Hepatic stellate cell (primary cell): ENCODE results near the gene MTCL1.

Source experiments
- DNase-seq: peaks from one replicate; pipeline ENCODE4 v3.0.0; 2011; ENCODE audit warnings: low spot score

The MTCL1 gene

GRCh38 chr18:8688216-8688800 lies 17.0 kb upstream of the MTCL1 start:
- DNase-seq = no peak

GRCh38 chr18:8688816-8689215 lies 16.5 kb upstream of the MTCL1 start:
- DNase-seq = no peak

- DNase-seq = no peak
These were observed 15.8 kb upstream of the MTCL1 start for GRCh38 chr18:8689517-8689916.

GRCh38 chr18:8694891-8695290 lies 10.5 kb upstream of the MTCL1 start:
- no peak for DNase-seq

- DNase-seq = no peak
These were observed 9.3 kb upstream of the MTCL1 start for GRCh38 chr18:8695932-8696517.

- DNase-seq = peak; percentile 78
These were observed 8.6 kb upstream of the MTCL1 start for GRCh38 chr18:8696749-8697211.

- DNase-seq = no peak
These were observed 6.2 kb upstream of the MTCL1 start for GRCh38 chr18:8699126-8699525.

- no peak for DNase-seq
These were observed 5.4 kb upstream of the MTCL1 start for GRCh38 chr18:8699948-8700347.

GRCh38 chr18:8701546-8702118 lies 3.7 kb upstream of the MTCL1 start:
- peak; percentile 95 for DNase-seq

GRCh38 chr18:8702668-8703067 lies 2.7 kb upstream of the MTCL1 start:
- DNase-seq = no peak

- no peak for DNase-seq
These were observed 2.2 kb upstream of the MTCL1 start for GRCh38 chr18:8703092-8703709.

GRCh38 chr18:8703781-8704301 lies 1.5 kb upstream of the MTCL1 start:
- DNase-seq = no peak

- peak; percentile 97 for DNase-seq
These were observed 757 bp upstream of the MTCL1 start for GRCh38 chr18:8704361-8705237.

- DNase-seq = peak; percentile 39
These were observed 820 bp downstream of the MTCL1 start for GRCh38 chr18:8705961-8706790.

GRCh38 chr18:8706791-8707555 lies 1.6 kb downstream of the MTCL1 start:
- peak; percentile 77 for DNase-seq

GRCh38 chr18:8707556-8708300 lies 2.4 kb downstream of the MTCL1 start:
- peak; percentile 45 for DNase-seq

- DNase-seq = no peak
These were observed 3.3 kb downstream of the MTCL1 start for GRCh38 chr18:8708670-8709069.

GRCh38 chr18:8709248-8710059 lies 4.1 kb downstream of the MTCL1 start:
- peak; percentile 21 for DNase-seq

- DNase-seq = no peak
These were observed 6.4 kb downstream of the MTCL1 start for GRCh38 chr18:8711736-8712135.
